ENCODE results near the gene ZDHHC22.

DNA sequence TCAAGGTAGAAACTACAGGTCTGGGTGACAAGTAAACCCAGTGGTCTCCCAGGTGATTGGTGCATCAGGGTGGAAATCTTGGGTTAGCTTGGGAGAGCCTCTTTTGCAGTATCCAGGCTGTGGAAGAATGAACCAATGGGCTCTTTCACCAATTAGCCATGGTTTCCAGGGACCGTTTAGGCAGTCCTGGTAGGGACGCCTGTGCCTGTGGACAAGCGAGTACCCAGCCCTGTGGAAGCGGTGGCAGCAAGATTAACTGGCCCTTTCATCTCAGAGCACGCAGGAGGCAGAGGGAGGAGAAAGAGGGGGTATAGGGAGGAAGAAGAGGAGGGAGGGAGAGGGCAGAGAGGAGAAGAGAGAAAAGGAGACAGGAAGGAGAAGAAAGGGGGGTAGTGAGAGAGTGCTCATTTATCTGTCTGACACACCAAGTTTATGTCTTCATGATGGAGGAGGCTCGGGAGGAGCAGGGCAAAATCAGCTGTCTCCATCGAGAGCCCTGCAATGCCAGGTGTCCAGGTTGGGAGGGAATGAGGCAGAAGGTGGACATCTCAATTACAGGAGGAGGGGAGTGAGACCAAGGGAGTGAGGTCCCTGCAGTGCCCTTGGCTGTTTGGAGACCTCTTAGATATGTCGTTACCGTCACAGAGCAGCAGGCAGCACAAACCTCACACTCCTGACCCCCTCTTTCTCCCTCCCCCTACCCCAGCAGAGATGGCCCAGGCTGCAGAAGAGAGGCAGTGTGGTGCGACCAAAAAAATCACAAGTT is 4.6 kb upstream of the ZDHHC22 start:
- TF ChIP-seq, protein P1, sequence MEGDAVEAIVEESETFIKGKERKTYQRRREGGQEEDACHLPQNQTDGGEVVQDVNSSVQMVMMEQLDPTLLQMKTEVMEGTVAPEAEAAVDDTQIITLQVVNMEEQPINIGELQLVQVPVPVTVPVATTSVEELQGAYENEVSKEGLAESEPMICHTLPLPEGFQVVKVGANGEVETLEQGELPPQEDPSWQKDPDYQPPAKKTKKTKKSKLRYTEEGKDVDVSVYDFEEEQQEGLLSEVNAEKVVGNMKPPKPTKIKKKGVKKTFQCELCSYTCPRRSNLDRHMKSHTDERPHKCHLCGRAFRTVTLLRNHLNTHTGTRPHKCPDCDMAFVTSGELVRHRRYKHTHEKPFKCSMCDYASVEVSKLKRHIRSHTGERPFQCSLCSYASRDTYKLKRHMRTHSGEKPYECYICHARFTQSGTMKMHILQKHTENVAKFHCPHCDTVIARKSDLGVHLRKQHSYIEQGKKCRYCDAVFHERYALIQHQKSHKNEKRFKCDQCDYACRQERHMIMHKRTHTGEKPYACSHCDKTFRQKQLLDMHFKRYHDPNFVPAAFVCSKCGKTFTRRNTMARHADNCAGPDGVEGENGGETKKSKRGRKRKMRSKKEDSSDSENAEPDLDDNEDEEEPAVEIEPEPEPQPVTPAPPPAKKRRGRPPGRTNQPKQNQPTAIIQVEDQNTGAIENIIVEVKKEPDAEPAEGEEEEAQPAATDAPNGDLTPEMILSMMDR (IDR thresholded peaks at IDR 0.05): no peak
- TF ChIP-seq, protein P2, sequence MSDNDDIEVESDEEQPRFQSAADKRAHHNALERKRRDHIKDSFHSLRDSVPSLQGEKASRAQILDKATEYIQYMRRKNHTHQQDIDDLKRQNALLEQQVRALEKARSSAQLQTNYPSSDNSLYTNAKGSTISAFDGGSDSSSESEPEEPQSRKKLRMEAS (IDR thresholded peaks at IDR 0.05; ENCODE audit: low read depth): no peak
- TF ChIP-seq RAD21 (IDR thresholded peaks at IDR 0.05; ENCODE audit: low read length) (no peak), TAF1 (IDR thresholded peaks at IDR 0.05; ENCODE audit: borderline replicate concordance, low read depth, low read length) (no peak), ELF1 (IDR thresholded peaks at IDR 0.05) (no peak), EP300 (IDR thresholded peaks at IDR 0.05; ENCODE audit: borderline replicate concordance in 1 of 2, low read depth in 1 of 2, low read length in 1 of 2) (no peak), SIN3A (IDR thresholded peaks at IDR 0.05; ENCODE audit: borderline replicate concordance, low read depth, low read length) (no peak), EZH2phosphoT487 (IDR thresholded peaks at IDR 0.05; ENCODE audit: borderline replicate concordance, low read depth) (no peak), RCOR1 (IDR thresholded peaks at IDR 0.05; ENCODE audit: low read length) (no peak), NRF1 (IDR thresholded peaks at IDR 0.05; ENCODE audit: low read depth, low read length) (no peak), YY1 (IDR thresholded peaks at IDR 0.05; ENCODE audit: low read depth) (no peak), GABPA (IDR thresholded peaks at IDR 0.05; ENCODE audit: low read depth) (no peak)
- TF ChIP-seq, protein P3, sequence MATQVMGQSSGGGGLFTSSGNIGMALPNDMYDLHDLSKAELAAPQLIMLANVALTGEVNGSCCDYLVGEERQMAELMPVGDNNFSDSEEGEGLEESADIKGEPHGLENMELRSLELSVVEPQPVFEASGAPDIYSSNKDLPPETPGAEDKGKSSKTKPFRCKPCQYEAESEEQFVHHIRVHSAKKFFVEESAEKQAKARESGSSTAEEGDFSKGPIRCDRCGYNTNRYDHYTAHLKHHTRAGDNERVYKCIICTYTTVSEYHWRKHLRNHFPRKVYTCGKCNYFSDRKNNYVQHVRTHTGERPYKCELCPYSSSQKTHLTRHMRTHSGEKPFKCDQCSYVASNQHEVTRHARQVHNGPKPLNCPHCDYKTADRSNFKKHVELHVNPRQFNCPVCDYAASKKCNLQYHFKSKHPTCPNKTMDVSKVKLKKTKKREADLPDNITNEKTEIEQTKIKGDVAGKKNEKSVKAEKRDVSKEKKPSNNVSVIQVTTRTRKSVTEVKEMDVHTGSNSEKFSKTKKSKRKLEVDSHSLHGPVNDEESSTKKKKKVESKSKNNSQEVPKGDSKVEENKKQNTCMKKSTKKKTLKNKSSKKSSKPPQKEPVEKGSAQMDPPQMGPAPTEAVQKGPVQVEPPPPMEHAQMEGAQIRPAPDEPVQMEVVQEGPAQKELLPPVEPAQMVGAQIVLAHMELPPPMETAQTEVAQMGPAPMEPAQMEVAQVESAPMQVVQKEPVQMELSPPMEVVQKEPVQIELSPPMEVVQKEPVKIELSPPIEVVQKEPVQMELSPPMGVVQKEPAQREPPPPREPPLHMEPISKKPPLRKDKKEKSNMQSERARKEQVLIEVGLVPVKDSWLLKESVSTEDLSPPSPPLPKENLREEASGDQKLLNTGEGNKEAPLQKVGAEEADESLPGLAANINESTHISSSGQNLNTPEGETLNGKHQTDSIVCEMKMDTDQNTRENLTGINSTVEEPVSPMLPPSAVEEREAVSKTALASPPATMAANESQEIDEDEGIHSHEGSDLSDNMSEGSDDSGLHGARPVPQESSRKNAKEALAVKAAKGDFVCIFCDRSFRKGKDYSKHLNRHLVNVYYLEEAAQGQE (IDR thresholded peaks at IDR 0.05; ENCODE audit: low read depth, low read length): no peak

Data from SK-N-SH (cell line).